A673 (cell line): ENCODE data around the gene DCUN1D3. TPM values are rescaled to one million over a fixed set of nuclear protein-coding genes. Genes with fewer than 3 reads are reported as not detected.
A peak's percentile ranks its signal among the peaks of the same experiment; 100 is the strongest.
"Not testable (repeated sequence)": the region's sequence is repeated elsewhere in the genome, so short reads cannot be mapped to it uniquely, and the experiment has no call there.

ENCODE experiments used
- BruUV-seq: library from RNA; stranded (reverse); fragments of 400-500 nt; replicated peaks from 2 replicates; lab custom pipeline; 2021; lab: Mats Ljungman, UMichigan
- CTCF ChIA-PET: fragments of 300-600 bp; sonication (Branson Sonifier 250); formaldehyde crosslinking; loops from one replicate; lab custom pipeline; 2022; ENCODE audit warnings: antibody characterized with exemption; lab: Charles Lee
- POLR2A ChIA-PET: fragments of 300-600 bp; sonication (Branson Sonifier 250); formaldehyde crosslinking; loops from one replicate; lab custom pipeline; 2022; ENCODE audit warnings: antibody characterized with exemption; ENCODE audit not compliant: low non-redundant PET; lab: Charles Lee
- DNase-seq: peaks from one replicate; pipeline ENCODE4 v3.0.0-alpha.2; 2015; ENCODE audit warnings: low spot score
- H3K27ac ChIP-seq: fragments of 200-600 bp; sonication (generic); 2 replicates; pipeline ENCODE4 v1.5.1; 2016; ENCODE audit warnings: mixed run types, low read depth, mild to moderate bottlenecking, mixed read lengths, antibody characterized with exemption, low read length; ENCODE audit not compliant: poor library complexity, severe bottlenecking
- H3K27me3 ChIP-seq: fragments of 200-600 bp; sonication (generic); replicated peaks from 2 replicates; pipeline ENCODE4 v1.6.1; 2017; ENCODE audit warnings: mixed run types, low read depth, mild to moderate bottlenecking, mixed read lengths, antibody characterized with exemption, low read length; ENCODE audit not compliant: insufficient read depth, poor library complexity
- H3K36me3 ChIP-seq: fragments of 200-600 bp; sonication (generic); 2 replicates; pipeline ENCODE4 v1.6.1; 2016; ENCODE audit warnings: mixed run types, mild to moderate bottlenecking, mixed read lengths, antibody characterized with exemption, low read length; ENCODE audit not compliant: insufficient read depth, poor library complexity, severe bottlenecking
- H3K4me1 ChIP-seq: fragments of 200-600 bp; sonication (generic); 2 replicates; pipeline ENCODE4 v1.6.1; 2017; ENCODE audit warnings: mixed run types, mild to moderate bottlenecking, mixed read lengths, antibody characterized with exemption, low read length; ENCODE audit not compliant: insufficient read depth, poor library complexity, severe bottlenecking
- H3K4me3 ChIP-seq: fragments of 200-600 bp; sonication (generic); 2 replicates; pipeline ENCODE4 v1.5.1; 2016; ENCODE audit warnings: low read depth, mixed run types, mild to moderate bottlenecking, mixed read lengths, low read length; ENCODE audit not compliant: poor library complexity, severe bottlenecking
- H3K9me3 ChIP-seq: fragments of 200-600 bp; sonication (generic); 2 replicates; pipeline ENCODE4 v1.6.1; 2016; ENCODE audit warnings: mixed run types, low read depth, mild to moderate bottlenecking, mixed read lengths, antibody characterized with exemption, low read length; ENCODE audit not compliant: poor library complexity, severe bottlenecking
- CTCF ChIP-seq: fragments of 300-800, 200-600 bp; sonication (generic); conservative IDR thresholded peaks from 2 replicates; pipeline ENCODE4 v1.5.1; 2017; ENCODE audit warnings: low read depth, mild to moderate bottlenecking, antibody characterized with exemption, low read length, moderate library complexity, mixed read lengths
- EZH2 ChIP-seq: fragments of 200-600 bp; sonication (generic); IDR thresholded peaks from 2 replicates; pipeline ENCODE4 v1.6.1; 2017; ENCODE audit warnings: borderline replicate concordance, low read depth, mild to moderate bottlenecking, mixed read lengths, antibody characterized with exemption, low read length; ENCODE audit not compliant: poor library complexity, severe bottlenecking
- intact Hi-C: fragments of 100-400 bp; cut with micrococcal nuclease; formaldehyde crosslinking; loops from one replicate; pipeline ENCODE4 v1.10.0; 2022; ENCODE audit not compliant: unreplicated experiment
- total RNA-seq: library from RNA; stranded (reverse); gene quantifications from 2 replicates; pipeline ENCODE4 v1.2.3, GENCODE V29; 2021

Gene DCUN1D3
- total RNA-seq, 1 experiment from 2014 or later, result 12.4 TPM

GRCh38 chr16:20865420-20866131 lies 34.6 kb downstream of the DCUN1D3 start:
- H3K27ac ChIP-seq, result peak overlapping the region; percentile 59
- H3K27me3 ChIP-seq, result no peaks in the 10 kb centered on the region
- H3K4me1 ChIP-seq, result peaks cover 13% of the 10 kb centered on the region
- BruUV-seq, result TSS peak; percentile 29
- no peak overlapping the region for H3K4me3 ChIP-seq
- ChIA-PET CTCF (no interaction called here), POLR2A (no interaction called here)
- DNase-seq, result no peak
- TF ChIP-seq CTCF (no peak), EZH2 (no peak)
- intact Hi-C loops, result no loop called here
- no peaks in the 10 kb centered on the region for H3K36me3 ChIP-seq
- no peaks in the 10 kb centered on the region for H3K9me3 ChIP-seq

GRCh38 chr16:20864376-20864775 lies 35.8 kb downstream of the DCUN1D3 start:
- intact Hi-C loops, POLR2A ChIA-PET, H3K27ac ChIP-seq, CTCF ChIA-PET, BruUV-seq, DNase-seq, H3K9me3 ChIP-seq, H3K36me3 ChIP-seq, H3K4me3 ChIP-seq, H3K27me3 ChIP-seq: not testable (repeated sequence)
- H3K4me1 ChIP-seq, result peaks cover 13% of the 10 kb centered on the region

- peaks cover 6% of the 10 kb centered on the region for H3K36me3 ChIP-seq
- CTCF ChIA-PET, result no interaction called here
- TF ChIP-seq CTCF (no peak), EZH2 (no peak)
- H3K27me3 ChIP-seq, result no peaks in the 10 kb centered on the region
- intact Hi-C loops, result no loop called here
- H3K4me1 ChIP-seq, result peaks cover 13% of the 10 kb centered on the region
- no peak overlapping the region for H3K27ac ChIP-seq
- POLR2A ChIA-PET, result no interaction called here
- H3K9me3 ChIP-seq, result no peaks in the 10 kb centered on the region
- BruUV-seq, result no TSS peak
- no peak overlapping the region for H3K4me3 ChIP-seq
- no peak for DNase-seq
Measured at GRCh38 chr16:20862162-20862960, 37.8 kb downstream of the DCUN1D3 start.

- H3K27me3 ChIP-seq, intact Hi-C loops, H3K36me3 ChIP-seq, BruUV-seq, H3K27ac ChIP-seq, POLR2A ChIA-PET, CTCF ChIA-PET, H3K9me3 ChIP-seq, H3K4me3 ChIP-seq, DNase-seq, H3K4me1 ChIP-seq: not testable (repeated sequence)
Measured at GRCh38 chr16:20860995-20861394, 39.2 kb downstream of the DCUN1D3 start.
